SIG-M5 (cell line): ENCODE data around the gene PCED1B.
"Not testable (repeated sequence)": the region's sequence is repeated elsewhere in the genome, so short reads cannot be mapped to it uniquely, and the experiment has no call there.

ENCODE experiments used
- DNase-seq: peaks from one replicate; lab custom pipeline; 2025; lab: John Stamatoyannopoulos, UW

PCED1B gene, protein sequence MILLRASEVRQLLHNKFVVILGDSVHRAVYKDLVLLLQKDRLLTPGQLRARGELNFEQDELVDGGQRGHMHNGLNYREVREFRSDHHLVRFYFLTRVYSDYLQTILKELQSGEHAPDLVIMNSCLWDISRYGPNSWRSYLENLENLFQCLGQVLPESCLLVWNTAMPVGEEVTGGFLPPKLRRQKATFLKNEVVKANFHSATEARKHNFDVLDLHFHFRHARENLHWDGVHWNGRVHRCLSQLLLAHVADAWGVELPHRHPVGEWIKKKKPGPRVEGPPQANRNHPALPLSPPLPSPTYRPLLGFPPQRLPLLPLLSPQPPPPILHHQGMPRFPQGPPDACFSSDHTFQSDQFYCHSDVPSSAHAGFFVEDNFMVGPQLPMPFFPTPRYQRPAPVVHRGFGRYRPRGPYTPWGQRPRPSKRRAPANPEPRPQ

DNA sequence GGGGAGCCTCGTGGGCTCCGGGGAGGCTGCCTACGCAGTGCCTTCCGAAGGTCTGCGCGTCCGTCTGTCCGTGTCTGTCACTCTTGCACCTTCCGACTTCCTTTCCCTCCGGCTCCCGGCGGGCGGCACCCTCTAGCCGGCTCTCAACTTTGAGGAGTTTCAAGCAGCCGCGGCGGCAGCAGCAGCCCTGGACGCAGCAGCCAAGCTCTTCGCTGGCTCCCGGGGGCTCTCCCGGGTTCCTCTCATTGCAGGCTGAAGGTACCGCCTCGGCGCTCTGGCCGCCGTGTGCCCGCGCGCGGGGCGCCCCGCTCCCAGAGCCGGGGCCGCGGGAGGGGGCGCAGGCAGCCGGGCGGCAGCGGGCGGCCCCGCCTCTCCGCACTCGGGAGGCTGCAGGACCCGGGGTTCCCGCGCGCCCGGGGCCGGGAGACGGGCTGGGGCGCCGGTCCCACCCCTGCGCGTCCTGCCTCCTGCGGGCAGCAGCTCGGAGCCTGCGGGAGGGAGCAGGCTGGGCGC, at the start of gene PCED1B, which contains the start of gene AMIGO2:
PCED1B (plus strand) TSS at position 154 of the 513 bp plus-strand sequence. CDS start 155,443 bp downstream, outside the sequence.
AMIGO2 (minus strand) TSS at position 492 of the 513 bp plus-strand sequence. CDS start 957 bp downstream, outside the sequence.
- no peak for DNase-seq

DNA sequence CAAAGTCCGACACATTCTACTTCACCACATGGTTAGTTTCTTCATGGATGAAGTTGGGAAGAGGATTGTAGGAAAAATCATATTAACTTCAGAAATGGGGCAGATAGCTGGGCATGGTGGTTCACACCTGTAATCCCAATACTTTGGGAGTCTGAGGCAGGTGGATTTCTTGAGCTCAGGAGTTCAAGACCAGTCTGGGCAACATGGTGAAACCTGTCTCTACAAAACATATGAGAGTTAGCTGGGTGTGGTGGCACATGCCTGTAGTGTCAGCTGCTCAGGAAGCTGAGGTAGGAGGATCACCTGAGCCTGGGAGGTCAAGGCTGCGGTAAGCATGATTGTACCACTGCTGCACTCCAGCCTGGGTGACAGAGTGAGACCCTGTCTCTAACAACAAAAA, 49.5 kb upstream of the PCED1B start:
- DNase-seq = no peak

DNA sequence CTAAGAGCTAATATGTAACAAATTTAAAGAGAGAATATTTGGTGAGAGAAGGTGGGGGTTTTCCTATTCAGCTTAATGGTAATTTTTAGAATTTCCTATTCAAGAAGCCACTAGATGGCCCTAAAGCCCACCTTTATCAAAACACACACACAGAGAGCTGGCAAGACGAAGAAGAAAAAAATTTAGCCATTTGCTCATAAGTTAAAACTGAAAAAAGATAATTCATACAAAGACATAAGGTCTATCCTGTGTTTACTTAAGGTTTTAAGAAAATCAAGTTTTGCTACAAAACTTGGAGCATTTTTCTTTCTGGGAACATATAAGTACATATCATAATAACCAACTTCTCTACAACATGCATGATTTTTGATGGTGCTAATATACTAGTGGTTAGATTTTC, 46.8 kb upstream of the PCED1B start:
- DNase-seq = no peak

DNA sequence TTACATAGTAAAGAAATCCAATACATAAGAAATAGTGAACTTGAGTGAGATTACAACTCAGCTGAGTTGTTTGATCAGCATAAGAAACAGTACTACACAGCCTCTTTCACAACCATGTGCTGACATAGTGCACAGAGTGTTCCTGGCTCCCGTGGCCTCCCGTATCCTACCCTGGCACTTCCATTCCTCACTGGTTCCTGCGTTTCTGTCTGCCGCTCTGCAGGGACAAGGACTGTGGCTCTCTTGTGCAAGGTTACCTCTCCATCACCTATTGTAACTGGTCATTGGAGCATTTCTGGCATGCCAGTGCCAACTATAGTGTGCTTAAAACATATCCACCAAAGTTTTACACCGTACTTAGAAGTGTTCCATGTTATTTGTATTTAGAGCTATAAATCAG, 46.3 kb upstream of the PCED1B start:
- DNase-seq = no peak

DNA sequence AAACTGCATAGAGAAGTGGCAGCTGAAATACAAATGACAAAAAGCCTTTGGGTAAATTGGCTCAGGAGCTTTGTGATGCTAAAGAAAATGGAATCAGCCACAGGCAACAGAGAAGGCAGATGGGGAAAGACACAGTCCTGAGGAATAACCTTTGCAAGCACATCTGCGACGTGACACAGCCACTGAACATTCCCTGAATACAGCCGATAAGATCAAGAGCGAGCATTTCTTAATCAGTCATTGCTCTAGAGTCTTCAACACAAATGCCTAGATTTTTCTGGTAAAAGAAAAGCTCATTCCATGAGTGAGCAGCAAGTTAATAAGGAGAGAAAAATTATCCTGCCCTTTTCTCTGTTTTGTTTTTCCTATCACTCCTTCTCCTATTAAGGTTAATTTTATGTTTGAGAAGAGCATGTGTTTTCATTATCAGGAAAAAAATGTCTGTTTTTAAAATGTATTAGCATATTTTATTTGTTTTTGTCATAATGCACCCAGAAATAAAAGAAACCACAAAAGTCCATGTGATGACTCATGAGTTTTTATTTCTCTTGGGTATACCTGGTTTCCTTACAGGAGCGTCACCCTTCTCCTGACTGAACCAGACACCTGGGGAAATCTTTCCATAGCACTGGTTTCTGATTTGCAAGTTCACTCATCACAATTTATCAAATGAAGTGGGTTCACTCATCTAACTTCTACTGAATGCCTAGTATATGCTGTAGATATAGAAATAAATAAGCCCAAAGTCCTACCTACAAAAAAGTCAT, 45.4 kb upstream of the PCED1B start:
- DNase-seq = no peak

DNA sequence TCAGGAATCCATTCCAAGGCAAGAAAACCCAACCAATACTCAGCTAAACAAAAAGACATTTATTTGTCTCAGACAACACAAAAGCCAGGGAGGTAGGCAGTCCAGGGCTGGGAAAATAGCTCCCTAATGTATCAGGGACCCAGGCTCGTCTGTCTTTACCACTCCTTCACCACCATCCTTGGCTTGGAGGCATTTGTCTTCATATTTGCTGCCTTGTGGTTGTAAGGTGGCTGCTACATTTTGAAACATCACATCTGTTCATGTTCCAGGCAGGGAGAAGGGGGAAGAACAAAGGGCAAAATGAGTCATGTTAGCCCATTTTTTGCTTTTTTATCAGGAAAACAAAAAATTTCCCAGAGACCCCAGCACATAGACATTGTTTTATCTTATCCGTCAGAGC, 44.8 kb upstream of the PCED1B start:
- DNase-seq = no peak

DNA sequence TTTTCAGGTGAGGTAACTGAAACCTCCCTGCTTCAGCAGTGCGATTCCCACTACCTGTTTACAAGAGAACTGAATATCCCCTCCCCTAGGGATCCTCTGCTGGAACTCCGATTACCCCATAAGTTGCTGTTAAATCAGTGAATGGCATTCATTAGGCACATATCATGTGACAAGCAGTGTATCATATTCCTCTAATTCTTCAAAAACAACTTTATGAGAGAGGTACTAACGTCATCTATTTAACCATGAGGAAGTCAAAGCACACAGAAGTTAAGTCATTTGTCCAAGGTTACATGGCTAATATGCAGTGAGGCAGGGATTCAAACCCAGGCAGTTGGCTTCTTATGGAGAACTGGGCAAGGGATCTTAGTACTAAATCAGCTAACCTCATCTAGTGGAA, 43.9 kb upstream of the PCED1B start:
- no peak for DNase-seq

DNA sequence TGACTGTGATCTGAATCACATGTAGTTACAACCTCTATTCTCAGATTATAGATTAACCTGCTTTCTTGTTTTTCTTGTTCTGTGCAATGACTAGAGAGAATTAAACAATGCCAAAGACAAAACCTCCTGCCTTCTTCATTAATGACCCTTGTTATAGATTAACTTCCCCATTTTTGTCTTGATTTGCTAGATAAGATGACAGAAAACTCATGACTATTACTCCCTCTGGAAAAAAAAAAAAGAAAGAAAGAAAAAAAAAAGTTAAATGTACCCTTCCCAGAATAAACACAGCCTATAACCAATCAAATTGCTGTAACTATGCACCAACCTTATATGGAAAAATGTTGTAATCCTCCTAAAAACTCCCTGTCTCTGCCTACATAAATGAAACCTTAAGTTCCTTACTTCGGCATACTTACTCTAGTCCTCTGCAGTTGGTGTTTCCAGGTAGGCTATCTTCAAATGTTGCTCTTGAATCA, 41.1 kb upstream of the PCED1B start:
- DNase-seq = no peak

DNA sequence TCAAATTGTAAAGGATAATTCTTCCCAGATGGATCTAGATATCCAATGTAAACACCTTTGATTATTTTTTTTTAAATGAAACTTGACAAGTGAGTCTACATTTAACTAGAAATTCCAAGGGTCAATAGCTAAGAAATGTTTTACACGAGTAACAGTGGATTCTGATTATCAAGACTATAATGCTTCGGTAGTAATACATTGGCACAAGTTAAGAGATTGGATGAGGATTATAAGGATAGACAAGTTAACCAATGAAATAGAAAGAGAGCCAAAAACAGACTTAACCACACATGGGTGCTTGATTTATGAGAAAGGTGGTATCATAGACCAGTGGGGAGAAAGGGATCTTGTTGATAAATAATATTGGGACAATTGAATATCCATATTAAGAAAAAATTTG, 40.3 kb upstream of the PCED1B start:
- DNase-seq = no peak

DNA sequence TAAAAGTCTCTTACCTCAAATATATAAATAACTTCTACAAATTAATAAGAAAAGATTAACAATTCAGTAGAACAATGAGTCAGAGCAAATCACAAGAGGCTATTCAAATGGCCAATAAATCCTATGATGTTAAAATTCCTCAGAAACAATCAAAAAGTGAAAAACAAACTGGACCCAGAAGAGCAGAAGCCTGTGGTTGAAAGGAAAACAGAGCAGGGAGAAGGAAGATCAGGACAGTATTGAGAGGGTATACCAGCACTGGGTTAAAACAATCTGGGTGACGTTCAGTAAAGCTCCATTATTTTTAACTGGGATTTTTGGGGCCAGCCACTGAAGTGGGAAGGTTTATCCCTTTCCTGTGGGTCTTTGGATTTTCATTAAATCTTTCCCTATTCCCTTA, 39.7 kb upstream of the PCED1B start:
- DNase-seq = no peak

DNA sequence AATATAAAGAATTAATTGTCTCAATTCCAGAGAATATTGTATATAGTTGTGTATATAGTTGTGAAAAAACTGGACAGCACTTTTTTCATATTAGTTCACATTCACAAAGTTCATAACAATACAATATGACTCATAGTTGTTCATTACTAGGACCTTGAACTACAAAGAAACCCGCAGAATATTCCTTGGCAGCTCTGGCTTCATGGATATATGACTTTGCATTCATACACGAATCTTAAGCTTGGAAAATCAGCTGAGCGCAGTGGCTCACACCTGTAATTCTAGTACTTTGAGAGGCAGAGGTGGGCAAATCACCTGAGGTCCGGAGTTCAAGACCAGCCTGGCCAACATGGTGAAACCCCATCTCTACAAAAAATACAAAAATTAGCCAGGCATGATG, 38.1 kb upstream of the PCED1B start:
- DNase-seq = no peak

DNA sequence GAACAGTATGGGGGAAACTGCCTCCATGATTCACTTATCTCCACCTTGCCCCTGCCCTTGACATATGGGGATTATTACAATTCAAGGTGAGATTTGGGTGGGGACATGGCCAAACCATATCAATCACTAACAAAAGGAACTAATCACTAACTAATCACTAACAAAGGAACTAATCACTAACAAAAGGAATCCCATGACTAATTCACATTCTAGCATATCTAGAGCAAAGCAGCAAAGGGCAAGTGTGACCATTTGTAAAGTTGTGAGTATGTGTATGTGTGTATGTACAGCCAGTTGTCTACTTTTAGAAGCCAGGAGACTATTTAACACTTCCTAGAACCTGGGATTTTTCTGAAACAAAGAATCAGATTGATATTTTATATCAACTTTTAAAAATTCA, 30.9 kb upstream of the PCED1B start:
- no peak for DNase-seq

DNA sequence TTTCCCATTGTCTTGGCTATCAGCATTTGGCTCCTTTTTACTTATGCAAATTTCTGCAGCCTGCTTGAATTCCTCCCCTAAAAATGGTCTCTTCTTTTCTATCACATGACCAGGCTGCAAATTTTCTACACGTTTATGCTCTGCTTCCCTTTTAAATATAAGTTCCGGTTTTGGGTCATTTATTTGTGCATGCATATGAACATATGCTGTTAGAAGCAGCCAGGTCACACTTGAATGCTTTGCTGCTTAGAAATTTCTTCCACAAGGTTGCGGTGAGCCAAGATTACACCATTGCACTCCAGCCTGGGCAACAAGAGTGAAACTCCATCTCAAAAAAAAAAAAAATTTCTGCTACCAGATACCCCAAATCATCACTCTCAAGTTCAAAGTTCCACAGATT, 28.1 kb upstream of the PCED1B start:
- DNase-seq = not testable (repeated sequence)

DNA sequence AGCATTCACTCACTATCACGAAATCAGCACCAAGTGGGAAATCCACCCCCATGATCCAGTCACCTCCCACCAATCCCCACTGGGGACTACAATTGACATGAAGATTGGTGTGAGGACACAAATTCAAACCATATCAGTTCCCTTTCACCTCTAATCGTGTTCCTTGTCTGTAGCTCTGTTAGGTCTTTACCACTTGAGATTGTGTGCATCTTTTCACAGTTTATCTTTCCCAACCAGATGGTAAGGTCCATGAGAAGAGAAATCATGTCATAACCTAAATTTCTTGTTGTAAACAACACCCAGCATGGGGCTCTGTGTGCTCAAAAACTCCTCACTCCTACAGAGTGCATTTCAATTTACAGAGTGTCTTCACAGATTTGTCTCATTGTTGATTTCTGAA, 27.1 kb upstream of the PCED1B start:
- DNase-seq = no peak

DNA sequence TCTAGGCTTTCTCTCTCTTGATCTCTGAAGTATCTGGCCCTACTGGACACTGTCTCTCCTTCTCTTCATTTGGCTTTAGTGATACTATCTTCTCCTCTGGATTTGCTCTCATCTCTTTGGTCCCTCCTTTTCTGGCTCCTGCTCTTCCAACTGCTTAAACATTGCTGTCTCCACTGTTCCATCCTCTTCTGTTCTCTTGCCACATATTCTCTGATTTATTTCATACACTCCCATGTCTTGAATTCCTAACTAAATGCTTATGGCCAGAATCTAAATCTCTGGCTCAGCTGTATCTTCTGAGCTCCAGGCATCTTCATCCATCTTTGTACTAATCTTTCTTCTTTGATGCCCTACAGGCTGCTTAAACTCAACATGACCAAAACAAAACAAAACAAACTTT, 25.5 kb upstream of the PCED1B start:
- no peak for DNase-seq

DNA sequence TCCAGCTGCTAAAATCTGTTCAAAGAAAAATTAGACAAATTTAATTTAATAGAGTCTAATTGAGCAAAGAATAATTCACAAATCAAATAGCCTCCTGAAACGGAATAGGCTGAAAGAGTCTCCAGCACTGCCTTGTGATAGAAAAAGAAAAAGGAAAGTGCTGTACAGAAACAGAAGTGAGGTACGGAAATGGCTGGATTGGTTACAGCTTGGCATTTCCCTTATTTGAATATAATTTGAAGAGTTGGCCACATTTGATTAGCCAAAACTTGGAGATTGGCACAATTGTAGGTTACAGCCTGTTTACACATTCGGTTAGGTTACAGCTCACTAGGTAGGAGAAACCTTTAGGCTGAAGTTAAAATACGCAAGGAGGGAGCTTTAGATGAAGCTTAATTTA, 24.8 kb upstream of the PCED1B start:
- DNase-seq = no peak

DNA sequence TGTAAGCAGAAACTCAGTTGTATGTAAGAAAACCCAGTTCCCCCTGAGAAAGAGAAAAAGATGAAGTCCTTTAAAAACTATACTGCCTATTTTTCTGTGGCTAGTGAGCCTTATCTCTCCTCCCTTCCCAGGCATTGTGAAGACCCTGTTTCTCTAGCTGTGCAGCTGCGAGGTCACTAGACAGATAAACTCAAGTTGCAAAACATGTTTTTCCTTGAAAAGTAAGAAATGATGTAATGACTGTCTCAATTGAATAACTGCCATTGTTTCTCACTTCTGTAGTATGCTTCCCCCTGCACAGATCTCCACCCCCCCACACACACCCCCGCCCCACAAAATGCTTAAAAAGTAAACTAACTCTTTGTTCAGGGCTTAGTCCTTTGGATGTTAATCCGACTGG, 23.6 kb upstream of the PCED1B start:
- DNase-seq = not testable (repeated sequence)

DNA sequence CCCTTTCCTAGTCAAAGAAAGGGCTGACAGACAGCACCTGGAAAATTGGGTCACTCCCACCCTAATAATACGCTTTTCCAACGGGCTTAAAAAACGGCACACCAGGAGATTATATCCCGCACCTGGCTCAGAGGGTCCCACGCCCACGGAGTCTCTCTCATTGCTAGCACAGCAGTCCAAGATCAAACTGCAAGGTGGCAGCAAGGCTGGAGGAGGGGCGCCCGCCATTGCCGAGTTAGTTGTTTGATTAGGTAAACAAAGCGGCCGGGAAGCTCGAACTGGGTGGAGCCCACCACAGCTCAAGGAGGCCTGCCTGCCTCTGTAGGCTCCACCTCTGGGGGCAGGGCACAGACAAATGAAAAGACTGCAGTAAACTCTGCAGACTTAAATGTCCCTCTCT, 22.5 kb upstream of the PCED1B start:
- DNase-seq = not testable (repeated sequence)

DNA sequence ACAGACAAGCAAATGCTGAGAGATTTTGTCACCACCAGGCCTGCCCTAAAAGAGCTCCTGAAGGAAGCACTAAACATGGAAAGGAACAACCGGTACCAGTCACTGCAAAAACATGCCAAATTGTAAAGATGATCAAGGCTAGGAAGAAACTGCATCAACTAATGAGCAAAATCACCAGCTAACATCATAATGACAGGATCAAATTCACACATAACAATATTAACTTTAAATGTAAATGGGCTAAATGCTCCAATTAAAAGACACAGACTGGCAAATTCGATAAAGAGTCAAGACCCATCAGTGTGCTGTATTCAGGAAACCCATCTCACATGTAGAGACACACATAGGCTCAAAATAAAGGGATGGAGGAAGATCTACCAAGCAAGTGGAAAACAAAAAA, 20.8 kb upstream of the PCED1B start:
- DNase-seq = not testable (repeated sequence)

DNA sequence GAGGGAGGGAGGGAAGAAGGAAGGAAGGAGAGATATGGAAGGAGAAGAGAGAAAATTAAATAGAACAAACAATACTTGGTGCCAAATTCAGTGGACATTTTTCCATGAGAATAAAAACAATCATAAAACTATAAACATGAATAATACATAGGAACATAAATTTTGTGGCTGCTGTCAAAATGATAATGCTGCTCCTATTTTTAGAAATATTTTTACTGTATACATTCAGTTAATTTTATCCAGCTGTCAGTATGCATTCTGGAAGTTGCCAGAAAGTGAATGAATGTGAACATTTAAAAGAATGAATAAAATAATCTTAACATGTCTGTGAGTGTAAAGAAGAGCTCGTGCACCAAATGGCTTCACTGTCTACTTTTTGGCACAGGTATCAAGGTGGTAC, 13.9 kb upstream of the PCED1B start:
- DNase-seq = no peak

DNA sequence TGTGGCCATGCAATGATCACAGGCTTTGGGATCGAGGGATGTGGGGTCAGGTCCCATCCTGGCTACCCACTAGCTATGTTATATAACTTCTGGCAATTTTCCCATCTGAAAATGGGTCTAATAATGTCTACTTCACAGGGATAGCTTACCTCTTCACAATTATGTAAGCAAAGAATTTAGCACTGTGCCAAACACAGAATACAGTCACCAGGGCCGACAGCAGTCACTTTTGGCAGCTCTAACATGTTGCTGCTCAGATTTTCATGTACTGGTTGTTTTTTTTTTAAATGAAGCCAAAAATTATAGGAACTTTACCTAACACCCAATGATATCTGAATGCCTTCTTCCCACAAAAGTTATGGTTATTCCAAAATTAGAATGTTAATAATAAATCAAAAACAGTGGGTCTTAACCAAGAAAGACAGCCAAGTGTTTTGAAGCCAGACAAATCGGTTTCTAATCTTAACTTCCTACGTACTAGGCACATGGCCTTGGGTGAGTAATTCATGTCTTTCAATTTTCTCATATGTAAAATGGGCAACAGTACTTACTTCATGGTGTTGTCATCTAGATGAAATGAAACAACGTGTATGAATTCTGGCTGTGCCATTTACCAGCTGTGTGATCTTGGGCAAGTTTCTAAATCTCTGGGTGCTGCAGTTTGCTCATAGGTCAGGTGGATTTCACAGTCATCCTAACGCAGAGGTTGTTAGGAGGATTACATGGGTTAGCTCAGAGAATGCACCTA, 13.0 kb upstream of the PCED1B start:
- DNase-seq = no peak

DNA sequence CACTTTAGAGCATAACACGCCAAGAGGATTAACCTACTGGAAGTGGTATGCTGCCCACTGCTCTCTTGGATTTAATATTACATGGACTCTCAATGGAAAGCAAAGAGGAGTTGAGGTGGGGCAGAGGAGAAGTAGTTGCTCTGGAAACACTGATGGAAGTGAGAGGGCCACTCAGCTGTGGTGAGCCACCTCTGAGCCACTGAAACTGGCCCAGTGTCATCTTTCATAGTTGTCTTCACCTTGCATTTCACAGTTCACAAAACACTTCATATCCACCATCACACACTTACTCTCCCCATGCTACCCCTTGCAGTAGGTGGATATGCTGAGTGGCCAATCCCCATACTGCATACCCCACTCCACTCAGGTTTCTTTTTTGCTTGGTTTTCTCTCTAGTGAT, 12.2 kb upstream of the PCED1B start:
- DNase-seq = no peak
